GM10248 (cell line): ENCODE results near the gene CHIC2.
"Not testable (repeated sequence)": the region's sequence is repeated elsewhere in the genome, so short reads cannot be mapped to it uniquely, and the experiment has no call there.

Experiments used
- CTCF ChIA-PET: fragments of 300-600 bp; sonication (Branson Sonifier 250); formaldehyde crosslinking; extraction: SDS; loops from one replicate; lab custom pipeline; 2021; ENCODE audit warnings: antibody characterized with exemption; lab: Yijun Ruan, JAX
- POLR2A ChIA-PET: fragments of 350-650 bp; sonication (Branson Sonifier 250); formaldehyde crosslinking; extraction: SDS; loops from one replicate; lab custom pipeline; 2020; ENCODE audit warnings: antibody characterized with exemption; lab: Yijun Ruan, JAX
- DNase-seq: peaks from one replicate; pipeline ENCODE4 v3.0.0; 2012; ENCODE audit errors: extremely low spot score
- TF ChIP-seq, protein P1 (sequence below): IDR thresholded peaks from 2 replicates; pipeline ENCODE4 v1.5.1; 2012; ENCODE audit warnings: mild to moderate bottlenecking, low read depth; ENCODE audit errors: extremely low read depth, missing control alignments, control extremely low read depth

The CHIC2 gene

DNA sequence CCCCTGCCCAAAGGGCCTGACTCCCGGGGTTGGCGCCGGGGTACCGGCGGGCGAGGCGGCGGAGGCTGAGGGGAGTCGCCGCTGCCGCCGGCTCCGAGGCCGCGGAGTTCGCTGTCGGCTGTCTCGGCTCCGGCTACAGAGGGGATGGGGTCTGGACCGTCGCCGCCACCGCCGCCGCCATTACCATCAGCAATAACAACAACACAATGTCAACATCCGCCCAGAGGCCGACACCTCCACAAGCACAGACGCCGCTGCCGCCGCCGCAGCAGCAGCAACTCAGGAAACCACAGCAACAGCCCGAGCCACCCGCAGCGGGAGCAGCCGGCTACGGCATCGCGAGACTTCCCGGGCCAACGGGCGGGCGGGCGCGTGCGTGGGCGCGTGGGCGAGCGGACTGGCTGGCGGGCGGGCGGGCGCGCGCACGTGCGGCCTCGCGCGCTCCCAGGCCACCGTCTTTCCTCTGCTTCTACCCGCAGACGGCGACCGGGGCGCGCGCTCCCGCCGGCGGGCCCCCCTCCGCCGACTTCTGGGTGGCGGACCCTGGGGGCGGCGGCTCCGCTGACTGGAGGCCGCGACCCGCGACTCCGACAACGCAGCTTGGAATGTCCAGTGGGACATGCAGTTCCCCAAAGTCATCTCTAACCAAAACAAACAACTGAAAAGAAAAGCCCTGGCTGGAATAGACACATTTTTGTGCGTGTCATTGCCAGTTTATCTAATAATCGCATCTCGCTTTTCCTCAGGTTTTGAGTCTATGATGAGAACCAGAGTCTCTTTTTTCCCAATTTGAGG is at the start of gene CHIC2:
CHIC2 (minus strand) TSS at position 289 of the 795 bp plus-strand sequence. CDS start 305 bp downstream, outside the sequence.
- ChIA-PET POLR2A (no interaction called here), CTCF (interaction anchor here (1.6 to 2.1 kb wide), 2 partner anchors 26 to 132 kb away, joined by 4 to 6 read pairs; no protein-coding TSS in a partner anchor)
- TF ChIP-seq, protein P1, sequence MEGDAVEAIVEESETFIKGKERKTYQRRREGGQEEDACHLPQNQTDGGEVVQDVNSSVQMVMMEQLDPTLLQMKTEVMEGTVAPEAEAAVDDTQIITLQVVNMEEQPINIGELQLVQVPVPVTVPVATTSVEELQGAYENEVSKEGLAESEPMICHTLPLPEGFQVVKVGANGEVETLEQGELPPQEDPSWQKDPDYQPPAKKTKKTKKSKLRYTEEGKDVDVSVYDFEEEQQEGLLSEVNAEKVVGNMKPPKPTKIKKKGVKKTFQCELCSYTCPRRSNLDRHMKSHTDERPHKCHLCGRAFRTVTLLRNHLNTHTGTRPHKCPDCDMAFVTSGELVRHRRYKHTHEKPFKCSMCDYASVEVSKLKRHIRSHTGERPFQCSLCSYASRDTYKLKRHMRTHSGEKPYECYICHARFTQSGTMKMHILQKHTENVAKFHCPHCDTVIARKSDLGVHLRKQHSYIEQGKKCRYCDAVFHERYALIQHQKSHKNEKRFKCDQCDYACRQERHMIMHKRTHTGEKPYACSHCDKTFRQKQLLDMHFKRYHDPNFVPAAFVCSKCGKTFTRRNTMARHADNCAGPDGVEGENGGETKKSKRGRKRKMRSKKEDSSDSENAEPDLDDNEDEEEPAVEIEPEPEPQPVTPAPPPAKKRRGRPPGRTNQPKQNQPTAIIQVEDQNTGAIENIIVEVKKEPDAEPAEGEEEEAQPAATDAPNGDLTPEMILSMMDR: no peak
- DNase-seq: peak; percentile 94

DNA sequence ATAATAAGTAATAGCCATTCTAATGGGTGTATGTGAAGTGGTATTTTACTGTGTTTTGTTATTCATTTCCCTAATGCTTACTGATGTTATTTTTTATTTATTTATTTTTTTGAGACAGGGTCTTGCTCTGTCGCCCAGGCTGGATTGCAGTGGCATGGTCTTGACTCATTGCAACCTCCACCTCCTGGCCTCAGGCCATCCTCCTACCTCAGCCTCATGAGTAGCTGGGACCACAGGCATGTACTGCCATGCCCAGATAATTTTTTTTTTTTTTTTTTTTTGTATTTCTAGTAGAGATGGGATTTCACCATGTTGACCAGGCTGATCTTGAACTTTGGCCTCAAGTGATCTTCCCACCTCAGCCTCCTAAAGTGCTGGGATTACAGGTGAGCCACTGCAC is 48.8 kb upstream of the CHIC2 start:
- CTCF ChIA-PET, POLR2A ChIA-PET, DNase-seq: not testable (repeated sequence)

DNA sequence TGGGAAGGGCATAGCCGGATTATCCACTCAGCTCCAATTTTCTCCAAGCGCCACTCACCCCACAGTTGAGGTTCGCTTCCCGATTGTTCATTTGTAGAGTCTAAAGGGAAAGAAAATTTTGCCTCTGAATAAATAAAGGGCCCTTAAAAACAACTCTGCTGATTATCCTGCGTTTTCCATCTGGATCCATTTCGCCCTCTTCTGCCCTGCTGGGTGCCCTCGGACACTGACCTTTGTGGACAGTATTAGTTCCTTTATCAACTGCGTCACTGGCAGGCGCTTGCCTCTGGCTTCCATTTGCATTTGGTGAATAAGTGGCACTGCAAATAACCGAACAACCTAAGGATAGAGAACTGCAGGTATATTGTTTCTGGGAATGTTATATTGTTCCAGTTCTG is 45.6 kb upstream of the CHIC2 start:
- no peak for DNase-seq
- TF ChIP-seq, protein P1: no peak
- ChIA-PET POLR2A (no interaction called here), CTCF (interaction anchor here (1.4 to 1.9 kb wide), 2 partner anchors 10 to 20 kb away, joined by 3 to 4 read pairs; no protein-coding TSS in a partner anchor)

DNA sequence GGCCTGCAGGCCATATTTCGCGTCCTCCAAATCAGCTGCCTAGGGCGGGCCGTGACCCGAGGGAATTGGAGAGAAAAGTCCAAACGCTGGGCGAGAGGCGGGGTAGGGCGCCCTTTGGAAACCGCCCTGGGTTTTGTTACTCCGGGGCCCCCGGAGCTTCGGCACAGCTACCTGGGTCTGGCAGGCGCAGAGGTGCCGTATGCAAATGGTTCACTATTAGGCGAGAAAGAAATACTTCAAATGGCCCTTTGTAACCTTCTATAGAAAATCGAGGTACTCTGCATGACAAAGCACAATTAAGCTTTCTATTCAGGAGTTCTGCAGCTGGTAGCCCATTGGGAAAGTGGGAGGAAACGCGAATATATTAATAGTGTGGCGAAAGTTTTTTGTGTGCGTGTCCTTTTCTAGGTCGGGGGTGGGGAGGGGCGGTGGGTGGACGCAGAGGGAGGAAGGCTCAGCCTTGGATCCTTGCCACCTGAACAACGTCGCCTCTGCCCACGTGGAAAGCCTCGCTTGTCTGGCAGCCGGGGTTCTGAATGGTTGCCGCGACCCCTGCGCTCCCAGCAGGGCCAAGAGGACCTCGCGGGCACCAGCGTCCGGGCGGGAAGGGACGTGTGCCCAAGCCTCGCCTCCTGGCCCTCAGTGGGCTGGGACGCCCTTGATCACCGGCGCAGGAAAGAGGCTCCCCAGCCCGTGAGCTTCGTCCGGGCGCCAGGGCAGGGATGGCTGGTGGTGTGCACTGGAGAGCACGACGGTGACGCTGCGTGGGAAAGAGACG is 45.0 kb upstream of the CHIC2 start:
- ChIA-PET CTCF (interaction anchor here (1.4 kb wide), 1 partner anchor 19 kb away, joined by 3 read pairs; no protein-coding TSS in a partner anchor), POLR2A (no interaction called here)
- no peak for DNase-seq
- TF ChIP-seq, protein P1: no peak

DNA sequence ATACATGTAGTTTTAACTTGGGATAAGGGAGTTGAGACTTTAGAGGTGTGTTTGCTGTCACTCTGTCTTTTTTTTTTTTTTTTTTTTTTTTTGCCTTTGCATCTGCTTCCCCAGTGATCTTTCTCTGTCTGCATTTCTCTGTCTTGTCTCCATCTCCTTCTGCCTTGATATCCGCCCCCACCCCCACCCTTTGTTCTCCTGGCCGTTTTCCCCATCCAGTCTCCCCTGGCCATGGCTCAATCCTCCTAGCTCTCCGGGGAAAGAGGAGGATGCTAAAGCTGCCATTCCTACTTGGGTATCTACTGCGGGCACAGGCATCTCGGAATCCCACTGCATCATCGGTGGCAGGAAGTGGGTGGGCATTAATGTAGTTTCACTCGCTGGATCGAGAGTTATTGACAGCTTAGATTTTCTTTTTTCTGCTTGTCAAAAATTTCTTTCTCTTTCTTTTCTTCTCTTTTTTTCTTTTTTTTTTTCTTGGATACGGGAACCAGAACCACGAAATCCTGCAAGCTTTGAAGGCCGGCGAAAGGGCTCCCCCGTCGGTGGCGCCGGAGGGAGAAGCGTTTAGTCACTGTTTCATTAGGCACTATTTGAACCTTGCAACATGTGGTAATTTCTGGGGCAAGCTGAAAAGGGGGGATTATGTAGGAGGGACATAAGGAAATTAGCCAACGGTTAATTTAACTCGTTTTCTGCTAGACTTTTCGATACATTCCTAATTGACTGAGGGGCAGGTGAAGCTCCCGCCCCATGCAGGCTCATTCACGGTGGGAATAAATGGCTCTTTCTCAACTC is 43.7 kb upstream of the CHIC2 start:
- no peak for DNase-seq
- TF ChIP-seq, protein P1: no peak
- POLR2A ChIA-PET: no interaction called here
- CTCF ChIA-PET: interaction anchor here (0.6 to 2.0 kb wide), 4 partner anchors 11 to 52 kb away, joined by 3 to 5 read pairs (median 3); no protein-coding TSS in a partner anchor

DNA sequence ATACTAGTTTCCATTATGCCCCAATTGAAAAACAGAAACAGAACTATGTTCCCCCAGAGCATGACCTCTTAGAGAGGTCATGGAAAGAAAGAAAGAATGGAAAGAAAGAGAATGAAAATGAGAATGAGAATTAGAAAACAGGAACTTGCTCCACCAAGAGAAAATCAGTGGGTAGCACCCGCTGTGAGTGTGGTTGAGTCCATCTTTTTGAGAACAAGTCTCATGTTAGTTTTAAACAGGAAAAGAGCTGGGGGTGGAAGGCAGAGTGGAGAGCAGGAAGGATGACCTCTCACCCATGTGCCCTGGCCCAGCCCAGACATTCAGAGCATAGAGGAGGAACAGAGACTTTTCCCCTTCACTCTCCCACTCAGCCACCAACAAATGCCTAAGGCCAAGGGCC is 40.5 kb upstream of the CHIC2 start:
- CTCF ChIA-PET: interaction anchor here (2.1 kb wide), 1 partner anchor 129 kb away, joined by 7 read pairs; no protein-coding TSS in a partner anchor
- POLR2A ChIA-PET: no interaction called here
- no peak for DNase-seq
- TF ChIP-seq, protein P1: no peak
